GM12872 (cell line): Measurements from ENCODE around the gene HBG1.
"Not testable (repeated sequence)": the region's sequence is repeated elsewhere in the genome, so short reads cannot be mapped to it uniquely, and the experiment has no call there.

ENCODE experiments used
- TF ChIP-seq, protein P1 (sequence below): IDR thresholded peaks from 3 replicates; pipeline ENCODE4 v1.5.1; 2011; ENCODE audit warnings: low read depth, mild to moderate bottlenecking, low read length, moderate library complexity; ENCODE audit not compliant: insufficient read depth

The HBG1 gene

GRCh38 chr11:5249807-5250396, at the start of gene HBG1:
HBG1 (minus strand) TSS chr11:5249857; CDS start chr11:5249804, 53 bp downstream.
- TF ChIP-seq, protein P1, sequence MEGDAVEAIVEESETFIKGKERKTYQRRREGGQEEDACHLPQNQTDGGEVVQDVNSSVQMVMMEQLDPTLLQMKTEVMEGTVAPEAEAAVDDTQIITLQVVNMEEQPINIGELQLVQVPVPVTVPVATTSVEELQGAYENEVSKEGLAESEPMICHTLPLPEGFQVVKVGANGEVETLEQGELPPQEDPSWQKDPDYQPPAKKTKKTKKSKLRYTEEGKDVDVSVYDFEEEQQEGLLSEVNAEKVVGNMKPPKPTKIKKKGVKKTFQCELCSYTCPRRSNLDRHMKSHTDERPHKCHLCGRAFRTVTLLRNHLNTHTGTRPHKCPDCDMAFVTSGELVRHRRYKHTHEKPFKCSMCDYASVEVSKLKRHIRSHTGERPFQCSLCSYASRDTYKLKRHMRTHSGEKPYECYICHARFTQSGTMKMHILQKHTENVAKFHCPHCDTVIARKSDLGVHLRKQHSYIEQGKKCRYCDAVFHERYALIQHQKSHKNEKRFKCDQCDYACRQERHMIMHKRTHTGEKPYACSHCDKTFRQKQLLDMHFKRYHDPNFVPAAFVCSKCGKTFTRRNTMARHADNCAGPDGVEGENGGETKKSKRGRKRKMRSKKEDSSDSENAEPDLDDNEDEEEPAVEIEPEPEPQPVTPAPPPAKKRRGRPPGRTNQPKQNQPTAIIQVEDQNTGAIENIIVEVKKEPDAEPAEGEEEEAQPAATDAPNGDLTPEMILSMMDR, result not testable (repeated sequence)

DNA sequence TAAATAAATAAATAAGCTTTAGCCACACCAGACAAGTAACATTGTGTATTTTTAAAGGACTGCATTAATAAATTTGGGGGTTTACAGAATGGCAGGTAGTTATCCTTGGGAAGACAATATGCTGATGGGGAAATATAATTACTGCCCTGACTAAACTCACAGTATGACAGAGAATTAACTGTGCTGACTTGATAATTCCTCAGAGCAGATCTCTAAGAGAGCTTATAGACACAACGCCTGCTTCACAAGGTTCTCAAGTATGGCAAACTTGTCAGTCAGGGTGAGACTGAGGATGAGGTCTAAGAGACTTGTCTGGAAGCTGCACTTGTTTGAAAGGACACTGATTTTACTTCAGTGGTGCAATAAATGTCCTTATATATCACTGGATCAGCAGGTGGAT, 48.8 kb upstream of the HBG1 start:
- TF ChIP-seq, protein P1, result no peak

- TF ChIP-seq, protein P1, result no peak
These were observed 48.2 kb upstream of the HBG1 start for GRCh38 chr11:5297721-5298323.

GRCh38 chr11:5293028-5293427, 43.4 kb upstream of the HBG1 start:
- TF ChIP-seq, protein P1, result no peak

GRCh38 chr11:5291207-5291838, 41.7 kb upstream of the HBG1 start:
- TF ChIP-seq, protein P1, result peak; percentile 70

GRCh38 chr11:5290106-5290505, 40.4 kb upstream of the HBG1 start:
- TF ChIP-seq, protein P1, result no peak

GRCh38 chr11:5289696-5290095, 40.0 kb upstream of the HBG1 start:
- TF ChIP-seq, protein P1, result no peak
